K562 (cell line): Measurements from ENCODE around the gene DDT. TPM values are rescaled to one million over a fixed set of nuclear protein-coding genes. Genes with fewer than 3 reads are reported as not detected.

Source experiments
- ATAC-seq: fragments of 200-7000 bp; cut with Tn5 transposase; 3 replicates; pipeline ENCODE4 v1.9.1; 2020; ENCODE audit warnings: moderate library complexity
- BruUV-seq: library from RNA; stranded (reverse); fragments of 400-500 nt; replicated peaks from 2 replicates; lab custom pipeline; 2021; lab: Mats Ljungman, UMichigan
- CTCF ChIA-PET: fragments of 300-600 bp; formaldehyde crosslinking; extraction: SDS; loops from one replicate; lab custom pipeline; 2021; ENCODE audit warnings: low intra/inter-chr PET ratio; lab: Yijun Ruan, JAX
- POLR2A ChIA-PET: fragments of 300-600, 350-650 bp; sonication (Branson Sonifier 250); formaldehyde crosslinking; extraction: SDS; loops from one replicate; lab custom pipeline; 2021; ENCODE audit warnings: antibody characterized with exemption, inconsistent platforms; lab: Yijun Ruan, JAX
- DNase-seq, 4 experiments: peaks; one replicate each; pipeline versions ENCODE4 v3.0.0 to v3.0.0-alpha.2; 2011 to 2018; ENCODE audit warnings: low spot score in 3 of 4, mixed read lengths in 3 of 4; ENCODE audit errors: extremely low read depth in 1 of 4
- FAIRE-seq: peaks from 2 replicates; lab custom pipeline; 2011; peaks lifted over from hg19 to GRCh38; lab: Jason Lieb, UNC
- H2AFZ ChIP-seq: 2 replicates; pipeline ENCODE4 v1.6.0; 2011; ENCODE audit warnings: low read depth, low read length, control low read depth, inconsistent platforms
- H3K27ac ChIP-seq: fragments of 200-600 bp; 3 replicates; pipeline ENCODE4 v1.8.0; 2011; ENCODE audit warnings: low read depth, mild to moderate bottlenecking, control low read depth, inconsistent platforms, low read length, moderate library complexity, mixed read lengths; ENCODE audit errors: extremely low read depth
- H3K27me3 ChIP-seq, 2 experiments: fragments of 300-600 bp in 1 of 2; 2 replicates in 1 of 2; 3 replicates in 1 of 2; pipeline versions ENCODE4 v1.6.0 to v1.8.0; 2011; ENCODE audit warnings: inconsistent platforms in 2 of 2, low read length in 2 of 2, mild to moderate bottlenecking in 1 of 2, mixed read lengths in 1 of 2, moderate library complexity in 1 of 2; ENCODE audit not compliant: control insufficient read depth in 2 of 2, insufficient read depth in 2 of 2
- H3K36me3 ChIP-seq: fragments of 300-600 bp; 3 replicates; pipeline ENCODE4 v1.8.0; 2011; ENCODE audit warnings: mild to moderate bottlenecking, low read length, inconsistent platforms; ENCODE audit not compliant: control insufficient read depth, insufficient read depth
- H3K4me1 ChIP-seq, 2 experiments: fragments of 200-600 bp in 1 of 2; replicated peaks in 1 of 2; 2 replicates in 1 of 2; 3 replicates in 1 of 2; pipeline versions ENCODE4 v1.5.1 to v1.8.0; 2011; ENCODE audit warnings: inconsistent platforms in 2 of 2, low read length in 2 of 2, mild to moderate bottlenecking in 1 of 2, mixed read lengths in 1 of 2, moderate library complexity in 1 of 2; ENCODE audit not compliant: control insufficient read depth in 2 of 2, insufficient read depth in 2 of 2
- H3K4me2 ChIP-seq: 2 replicates; pipeline ENCODE4 v1.6.1; 2011; ENCODE audit warnings: low read length, control low read depth, inconsistent platforms, mixed read lengths; ENCODE audit not compliant: insufficient read depth
- H3K4me3 ChIP-seq: fragments of 200-600 bp; sonication (generic), shearing (Covaris generic); 2 replicates; pipeline ENCODE4 v1.5.1; 2016; ENCODE audit warnings: control low read depth, inconsistent platforms
- H3K79me2 ChIP-seq: fragments of 200-600 bp; 3 replicates; pipeline ENCODE4 v1.8.0; 2011; ENCODE audit warnings: low read length, inconsistent platforms; ENCODE audit not compliant: control insufficient read depth, insufficient read depth
- H3K9ac ChIP-seq, 2 experiments: 2 replicates each; pipeline versions ENCODE4 v1.6.0 to v1.6.1; 2011; ENCODE audit warnings: low read depth in 2 of 2, low read length in 2 of 2, control low read depth in 1 of 2, inconsistent platforms in 1 of 2, mild to moderate bottlenecking in 1 of 2, mixed read lengths in 1 of 2; ENCODE audit not compliant: insufficient read depth in 1 of 2
- H3K9me1 ChIP-seq: one replicate; pipeline ENCODE4 v1.6.0; 2011; ENCODE audit warnings: inconsistent platforms, mild to moderate bottlenecking, low read length, moderate library complexity; ENCODE audit not compliant: control insufficient read depth, insufficient read depth
- H3K9me3 ChIP-seq: replicated peaks from 2 replicates; pipeline ENCODE4 v1.5.1; 2011; ENCODE audit warnings: low read depth, low read length, inconsistent platforms; ENCODE audit not compliant: control insufficient read depth, insufficient read depth
- H4K20me1 ChIP-seq: replicated peaks from 2 replicates; pipeline ENCODE4 v1.6.1; 2011; ENCODE audit warnings: low read length, inconsistent platforms, mixed read lengths; ENCODE audit not compliant: control insufficient read depth, insufficient read depth
- ATF1 ChIP-seq, 2 experiments: fragments of 450-650 bp in 1 of 2; IDR thresholded peaks; 2 replicates each; pipeline ENCODE4 v1.6.1; 2016; ENCODE audit warnings: missing compliant biosample characterization in 1 of 2, missing genetic modification characterization in 1 of 2
- MED1 ChIP-seq: sonication (generic); formaldehyde crosslinking; IDR thresholded peaks from 2 replicates; pipeline ENCODE4 v1.8.1; 2023; ENCODE audit warnings: missing genetic modification reagents, borderline replicate concordance
- PCBP1 ChIP-seq: fragments of 200-400 bp; formaldehyde crosslinking; IDR thresholded peaks from 2 replicates; pipeline ENCODE4 v1.6.1; 2018; ENCODE audit warnings: mild to moderate bottlenecking, low read depth, low read length; ENCODE audit not compliant: poor library complexity, severe bottlenecking
- PYGO2 ChIP-seq: fragments of 450-650 bp; IDR thresholded peaks from 2 replicates; pipeline ENCODE4 v1.6.1; 2016; ENCODE audit warnings: mild to moderate bottlenecking, missing genetic modification characterization, moderate library complexity, missing compliant biosample characterization
- RBM34 ChIP-seq: fragments of 200-400 bp; formaldehyde crosslinking; IDR thresholded peaks from 2 replicates; pipeline ENCODE4 v1.6.1; 2018; ENCODE audit warnings: low read length, borderline replicate concordance; ENCODE audit not compliant: insufficient read depth
- SRSF7 ChIP-seq: fragments of 200-400 bp; formaldehyde crosslinking; optimal IDR thresholded peaks from 2 replicates; pipeline ENCODE3; 2017; ENCODE audit warnings: mild to moderate bottlenecking, low read depth, low read length
- TARDBP ChIP-seq: fragments of 450-650 bp; IDR thresholded peaks from 2 replicates; pipeline ENCODE4 v1.6.1; 2016
- ZNF280B ChIP-seq: fragments of 250-450 bp; sonication (Bioruptor Pico); IDR thresholded peaks from 2 replicates; pipeline ENCODE4 v1.5.1; 2021; ENCODE audit warnings: mild to moderate bottlenecking
- WGBS: fragments of 100-300 bp; shearing (Covaris generic); methylation state at CpG from one replicate; pipeline ENCODE4 v1.1.6; 2016; ENCODE audit warnings: low coverage, mixed read lengths; ENCODE audit not compliant: insufficient coverage; ENCODE audit errors: missing lambda C conversion rate; 5-methylcytosine and 5-hydroxymethylcytosine counted together
- in situ Hi-C: fragments of 300-500 bp; cut with MboI; formaldehyde crosslinking; loops from 4 replicates; pipeline ENCODE4 v1.15.0; 2018; ENCODE audit warnings: inconsistent platforms, mixed read lengths
- intact Hi-C: fragments of 100-400 bp; cut with micrococcal nuclease; formaldehyde crosslinking; loops from 2 replicates; pipeline ENCODE4 v1.14.2; 2022
- polyA plus RNA-seq, 8 experiments: library from polyadenylated mRNA; depleted of rRNA in 4 of 8; stranded (reverse) in 5 of 8; unstranded in 3 of 8; fragments of >200 nt; fragmentation: Nextera tagmentation in 2 of 8; fragmentation: Illumina TruSeq in 1 of 8; extraction: Ambion mirVana in 2 of 8; extraction: Trizol in 1 of 8; gene quantifications; 2 replicates each; pipeline versions ENCODE4 v1.2.1 to v1.2.3, GENCODE V29; 2011 to 2014; ENCODE audit warnings: inconsistent platforms in 1 of 8, missing spikeins in 1 of 8
- total RNA-seq, 7 experiments: library from RNA; depleted of rRNA in 6 of 7; stranded (reverse); fragments of >200 nt in 6 of 7; fragmentation: Illumina TruSeq in 2 of 7; extraction: Trizol in 2 of 7; gene quantifications; 2 replicates each; pipeline versions ENCODE4 v1.2.1 to v1.2.3, GENCODE V29; 2011 to 2021; ENCODE audit warnings: low replicate concordance in 1 of 7
- TF ChIP-seq, protein P1 (sequence below): fragments of 450-650 bp; IDR thresholded peaks from 2 replicates; pipeline ENCODE4 v1.6.1; 2016; ENCODE audit warnings: low read depth

DDT gene
- total and polyA plus RNA-seq, 9 of the 15 experiments (the other 6 are each of a cell fraction or from before 2014, with no cell fraction given): 24.0 to 209 (median 63.2) TPM

DNA sequence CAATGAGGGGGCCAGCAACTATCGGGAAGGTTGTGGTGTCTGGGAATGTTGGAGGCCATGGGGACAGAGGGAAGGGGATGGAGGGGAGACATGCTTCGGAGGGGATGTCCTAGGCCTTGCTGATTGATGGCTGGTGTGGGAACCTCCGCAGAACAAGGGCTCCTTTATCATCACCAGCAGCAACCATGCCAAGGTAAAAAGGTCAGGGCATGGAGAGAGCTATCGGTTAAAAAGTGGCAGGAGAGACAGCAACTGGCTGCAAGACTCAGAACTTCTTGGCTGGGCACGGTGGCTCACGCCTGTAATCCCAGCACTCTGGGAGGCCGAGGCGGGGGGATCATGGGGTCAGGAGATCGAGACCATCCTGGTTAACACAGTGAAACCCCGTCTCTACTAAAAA is 28.0 kb upstream of the DDT start:
- 40% methylated on average over 8 of the region's 10 CpGs for WGBS
- TF ChIP-seq MED1 (no peak), SRSF7 (no peak), RBM34 (no peak), PYGO2 (tag) (no peak), ATF1 (CRISPR knock-in tag; IDR thresholded peaks at IDR 0.05) (no peak), ATF1 (tag; IDR thresholded peaks at IDR 0.05) (no peak), TARDBP (no peak), ZNF280B (no peak), PCBP1 (no peak)
- TF ChIP-seq, protein P1, sequence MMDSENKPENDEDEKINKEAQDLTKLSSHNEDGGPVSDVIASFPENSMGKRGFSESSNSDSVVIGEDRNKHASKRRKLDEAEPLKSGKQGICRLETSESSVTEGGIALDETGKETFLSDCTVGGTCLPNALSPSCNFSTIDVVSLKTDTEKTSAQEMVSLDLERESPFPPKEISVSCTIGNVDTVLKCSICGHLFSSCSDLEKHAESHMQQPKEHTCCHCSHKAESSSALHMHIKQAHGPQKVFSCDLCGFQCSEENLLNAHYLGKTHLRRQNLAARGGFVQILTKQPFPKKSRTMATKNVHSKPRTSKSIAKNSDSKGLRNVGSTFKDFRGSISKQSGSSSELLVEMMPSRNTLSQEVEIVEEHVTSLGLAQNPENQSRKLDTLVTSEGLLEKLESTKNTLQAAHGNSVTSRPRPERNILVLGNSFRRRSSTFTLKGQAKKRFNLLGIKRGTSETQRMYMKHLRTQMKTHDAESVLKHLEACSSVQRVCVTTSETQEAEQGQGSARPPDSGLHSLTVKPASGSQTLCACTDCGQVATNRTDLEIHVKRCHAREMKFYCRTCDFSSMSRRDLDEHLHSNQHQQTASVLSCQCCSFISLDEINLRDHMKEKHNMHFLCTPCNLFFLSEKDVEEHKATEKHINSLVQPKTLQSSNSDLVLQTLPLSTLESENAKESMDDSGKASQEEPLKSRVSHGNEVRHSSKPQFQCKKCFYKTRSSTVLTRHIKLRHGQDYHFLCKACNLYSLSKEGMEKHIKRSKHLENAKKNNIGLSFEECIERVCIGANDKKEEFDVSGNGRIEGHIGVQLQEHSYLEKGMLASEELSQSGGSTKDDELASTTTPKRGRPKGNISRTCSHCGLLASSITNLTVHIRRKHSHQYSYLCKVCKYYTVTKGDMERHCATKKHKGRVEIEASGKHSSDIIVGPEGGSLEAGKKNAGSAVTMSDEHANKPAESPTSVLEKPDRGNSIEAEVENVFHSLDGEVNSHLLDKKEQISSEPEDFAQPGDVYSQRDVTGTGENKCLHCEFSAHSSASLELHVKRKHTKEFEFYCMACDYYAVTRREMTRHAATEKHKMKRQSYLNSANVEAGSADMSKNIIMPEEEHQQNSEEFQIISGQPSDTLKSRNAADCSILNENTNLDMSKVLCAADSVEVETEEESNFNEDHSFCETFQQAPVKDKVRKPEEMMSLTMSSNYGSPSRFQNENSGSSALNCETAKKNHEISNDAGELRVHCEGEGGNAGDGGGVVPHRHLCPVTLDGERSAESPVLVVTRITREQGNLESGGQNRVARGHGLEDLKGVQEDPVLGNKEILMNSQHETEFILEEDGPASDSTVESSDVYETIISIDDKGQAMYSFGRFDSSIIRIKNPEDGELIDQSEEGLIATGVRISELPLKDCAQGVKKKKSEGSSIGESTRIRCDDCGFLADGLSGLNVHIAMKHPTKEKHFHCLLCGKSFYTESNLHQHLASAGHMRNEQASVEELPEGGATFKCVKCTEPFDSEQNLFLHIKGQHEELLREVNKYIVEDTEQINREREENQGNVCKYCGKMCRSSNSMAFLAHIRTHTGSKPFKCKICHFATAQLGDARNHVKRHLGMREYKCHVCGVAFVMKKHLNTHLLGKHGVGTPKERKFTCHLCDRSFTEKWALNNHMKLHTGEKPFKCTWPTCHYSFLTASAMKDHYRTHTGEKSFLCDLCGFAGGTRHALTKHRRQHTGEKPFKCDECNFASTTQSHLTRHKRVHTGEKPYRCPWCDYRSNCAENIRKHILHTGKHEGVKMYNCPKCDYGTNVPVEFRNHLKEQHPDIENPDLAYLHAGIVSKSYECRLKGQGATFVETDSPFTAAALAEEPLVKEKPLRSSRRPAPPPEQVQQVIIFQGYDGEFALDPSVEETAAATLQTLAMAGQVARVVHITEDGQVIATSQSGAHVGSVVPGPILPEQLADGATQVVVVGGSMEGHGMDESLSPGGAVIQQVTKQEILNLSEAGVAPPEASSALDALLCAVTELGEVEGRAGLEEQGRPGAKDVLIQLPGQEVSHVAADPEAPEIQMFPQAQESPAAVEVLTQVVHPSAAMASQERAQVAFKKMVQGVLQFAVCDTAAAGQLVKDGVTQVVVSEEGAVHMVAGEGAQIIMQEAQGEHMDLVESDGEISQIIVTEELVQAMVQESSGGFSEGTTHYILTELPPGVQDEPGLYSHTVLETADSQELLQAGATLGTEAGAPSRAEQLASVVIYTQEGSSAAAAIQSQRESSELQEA: no peak
- in situ Hi-C loops: no loop called here
- FAIRE-seq: no peak
- Histone ChIP-seq H3K9me1 (no peaks in the 10 kb centered on the region), H2AFZ (no peak overlapping the region), H3K4me2 (no peak overlapping the region), H3K79me2 (no peaks in the 10 kb centered on the region), H4K20me1 (no peaks in the 10 kb centered on the region), H3K4me1 (peaks cover 0 to 9% of the 10 kb centered on the region in 2 experiments; a peak in 2 of 5 replicates), H3K36me3 (no peaks in the 10 kb centered on the region), H3K9me3 (no peaks in the 10 kb centered on the region), H3K4me3 (no peak overlapping the region), H3K9ac (no peak overlapping the region), H3K27me3 (no peaks in the 10 kb centered on the region), H3K27ac (no peak overlapping the region)
- ChIA-PET CTCF (no interaction called here), POLR2A (interaction anchor here (0.6 kb wide), 1 partner anchor 8 kb away, joined by 3 read pairs; no protein-coding TSS in a partner anchor)
- no peak for ATAC-seq
- no TSS peak for BruUV-seq
- DNase-seq: no peak
- intact Hi-C loops: no loop called here
